Endothelial cell of umbilical vein (primary cell): ENCODE data around the gene PARN. TPM values are rescaled to one million over a fixed set of nuclear protein-coding genes. Genes with fewer than 3 reads are reported as not detected.
A peak's percentile ranks its signal among the peaks of the same experiment; 100 is the strongest.

ENCODE experiments used
- BruUV-seq: library from RNA; stranded (reverse); fragments of 400-500 nt; replicated peaks from 2 replicates; lab custom pipeline; 2021; lab: Mats Ljungman, UMichigan
- CTCF ChIA-PET: fragments of 300-600, 350-600 bp; sonication (Branson Sonifier 250); formaldehyde crosslinking; loops from one replicate; lab custom pipeline; 2021; ENCODE audit warnings: antibody characterized with exemption, inconsistent platforms; lab: Charles Lee
- POLR2A ChIA-PET: fragments of 300-600, 350-600 bp; sonication (Branson Sonifier 250); formaldehyde crosslinking; loops from one replicate; lab custom pipeline; 2021; ENCODE audit warnings: antibody characterized with exemption, inconsistent platforms; lab: Charles Lee
- DNase-seq: peaks from one replicate; pipeline ENCODE4 v3.0.0-alpha.2; 2011; ENCODE audit warnings: low read depth, low spot score
- FAIRE-seq: peaks from 2 replicates; lab custom pipeline; 2011; peaks lifted over from hg19 to GRCh38; lab: Jason Lieb, UNC
- H2AFZ ChIP-seq: 2 replicates; pipeline ENCODE4 v1.6.0; 2012; ENCODE audit warnings: low read depth, low read length, control low read depth, inconsistent platforms
- H3K27ac ChIP-seq: 2 replicates; pipeline ENCODE4 v1.5.1; 2011; ENCODE audit warnings: low read depth, mild to moderate bottlenecking, control low read depth, low read length, moderate library complexity; ENCODE audit not compliant: insufficient read depth
- H3K27me3 ChIP-seq, 2 experiments: 2 replicates each; pipeline versions ENCODE4 v1.6.0 to v1.6.1; 2011; ENCODE audit warnings: low read length in 2 of 2, mixed read lengths in 1 of 2; ENCODE audit not compliant: control insufficient read depth in 2 of 2, insufficient read depth in 2 of 2
- H3K36me3 ChIP-seq, 2 experiments: 2 replicates in 1 of 2; 3 replicates in 1 of 2; pipeline ENCODE4 v1.5.1; 2011; ENCODE audit warnings: low read length in 2 of 2, mild to moderate bottlenecking in 1 of 2, moderate library complexity in 1 of 2; ENCODE audit not compliant: control insufficient read depth in 2 of 2, insufficient read depth in 2 of 2; ENCODE audit errors: extremely low read depth in 1 of 2
- H3K4me1 ChIP-seq: 3 replicates; pipeline ENCODE4 v1.5.1; 2011; ENCODE audit warnings: mild to moderate bottlenecking, low read length; ENCODE audit not compliant: control insufficient read depth, insufficient read depth; ENCODE audit errors: extremely low read depth
- H3K4me2 ChIP-seq: 2 replicates; pipeline ENCODE4 v1.6.1; 2011; ENCODE audit warnings: low read length, control low read depth, mixed read lengths; ENCODE audit not compliant: insufficient read depth
- H3K4me3 ChIP-seq, 3 experiments: fragments of 200-600 bp in 1 of 3; sonication (generic), shearing (Covaris generic) in 1 of 3; replicated peaks in 1 of 3; 2 replicates each; pipeline ENCODE4 v1.5.1; 2011 to 2016; ENCODE audit warnings: control low read depth in 3 of 3, low read length in 3 of 3, mild to moderate bottlenecking in 2 of 3, inconsistent platforms in 1 of 3, low read depth in 1 of 3, moderate library complexity in 1 of 3; ENCODE audit not compliant: insufficient read depth in 1 of 3
- H3K79me2 ChIP-seq: 2 replicates; pipeline ENCODE4 v1.6.0; 2012; ENCODE audit warnings: low read length, inconsistent platforms; ENCODE audit not compliant: control insufficient read depth, insufficient read depth
- H3K9ac ChIP-seq: replicated peaks from 2 replicates; pipeline ENCODE3; 2011; ENCODE audit warnings: low read length, control low read depth; ENCODE audit not compliant: insufficient read depth; ENCODE audit errors: extremely low read depth
- H3K9me1 ChIP-seq: replicated peaks from 3 replicates; pipeline ENCODE4 v1.6.0; 2011; ENCODE audit warnings: mild to moderate bottlenecking, low read length; ENCODE audit not compliant: control insufficient read depth, insufficient read depth; ENCODE audit errors: extremely low read depth
- H3K9me3 ChIP-seq: replicated peaks from 2 replicates; pipeline ENCODE4 v1.5.1; 2012; ENCODE audit warnings: low read length, inconsistent platforms; ENCODE audit not compliant: control insufficient read depth, insufficient read depth
- H4K20me1 ChIP-seq: replicated peaks from 2 replicates; pipeline ENCODE3; 2011; ENCODE audit warnings: mild to moderate bottlenecking, low read length; ENCODE audit not compliant: control insufficient read depth, insufficient read depth; ENCODE audit errors: extremely low read depth
- EZH2 ChIP-seq: IDR thresholded peaks from 2 replicates; pipeline ENCODE4 v1.6.1; 2012; ENCODE audit warnings: borderline replicate concordance, low read depth, mild to moderate bottlenecking, moderate library complexity, low read length, inconsistent platforms; ENCODE audit not compliant: severe bottlenecking
- FOS ChIP-seq: IDR thresholded peaks from 2 replicates; pipeline ENCODE4 v1.6.1; 2011; ENCODE audit warnings: mild to moderate bottlenecking, low read length, moderate library complexity, borderline replicate concordance; ENCODE audit not compliant: insufficient read depth
- GATA2 ChIP-seq: IDR thresholded peaks from 2 replicates; pipeline ENCODE4 v1.7.0; 2011; ENCODE audit warnings: low read depth, mild to moderate bottlenecking, moderate library complexity, mixed read lengths, low read length; ENCODE audit not compliant: insufficient read length, insufficient read depth
- JUN ChIP-seq: IDR thresholded peaks from 2 replicates; pipeline ENCODE4 v1.6.1; 2011; ENCODE audit warnings: borderline replicate concordance, low read depth; ENCODE audit not compliant: insufficient read length, insufficient read depth
- MYC ChIP-seq: IDR thresholded peaks from one replicate; pipeline ENCODE4 v1.6.1; 2011; ENCODE audit warnings: mild to moderate bottlenecking, low read depth, low read length
- POLR2A ChIP-seq: IDR thresholded peaks from 2 replicates; pipeline ENCODE4 v1.6.1; 2012; ENCODE audit warnings: low read depth, mild to moderate bottlenecking, control low read depth, low read length
- POLR2AphosphoS5 ChIP-seq: IDR thresholded peaks from 2 replicates; pipeline ENCODE4 v1.6.1; 2012; ENCODE audit warnings: low read depth, mild to moderate bottlenecking, control low read depth, low read length, moderate library complexity; ENCODE audit not compliant: insufficient read depth
- dilution Hi-C: fragments of 300-500 bp; cut with MboI; formaldehyde crosslinking; loops from one replicate; pipeline ENCODE4 v1.15.0; 2019; ENCODE audit warnings: low sequenced_read_pairs; ENCODE audit not compliant: extremely low pct_ligation_motif_present
- intact Hi-C: fragments of 100-400 bp; cut with micrococcal nuclease; formaldehyde crosslinking; loops from one replicate; pipeline ENCODE4 v1.10.0; 2022
- polyA plus RNA-seq, 4 experiments: library from polyadenylated mRNA; depleted of rRNA in 3 of 4; stranded (reverse) in 3 of 4; unstranded in 1 of 4; fragments of >200 nt; gene quantifications; 2 replicates each; pipeline versions ENCODE4 v1.2.1 to v1.2.3, GENCODE V29; 2011 to 2012; ENCODE audit warnings: missing spikeins in 1 of 4
- total RNA-seq: library from RNA; stranded (reverse); gene quantifications from 2 replicates; pipeline ENCODE4 v1.2.3, GENCODE V29; 2021
- TF ChIP-seq, protein P1 (sequence below), 2 donors: IDR thresholded peaks; 1 replicate in 1 of 2; 2 replicates in 1 of 2; pipeline ENCODE4 v1.5.1; 2011; ENCODE audit warnings: low read length in 2 of 2, mild to moderate bottlenecking in 2 of 2, moderate library complexity in 2 of 2, control low read depth in 1 of 2, inconsistent platforms in 1 of 2, low read depth in 1 of 2; ENCODE audit not compliant: insufficient read depth in 1 of 2; ENCODE audit errors: extremely low read depth in 1 of 2
- TF ChIP-seq, protein P2 (sequence below): IDR thresholded peaks from 2 replicates; pipeline ENCODE4 v1.6.1; 2011; ENCODE audit not compliant: insufficient read depth, insufficient read length

The PARN gene
- total and polyA plus RNA-seq, 2 donors (not counting 3 experiments of a cell fraction or from before 2014, with no cell fraction given) = 16.9 to 24.6 TPM

DNA sequence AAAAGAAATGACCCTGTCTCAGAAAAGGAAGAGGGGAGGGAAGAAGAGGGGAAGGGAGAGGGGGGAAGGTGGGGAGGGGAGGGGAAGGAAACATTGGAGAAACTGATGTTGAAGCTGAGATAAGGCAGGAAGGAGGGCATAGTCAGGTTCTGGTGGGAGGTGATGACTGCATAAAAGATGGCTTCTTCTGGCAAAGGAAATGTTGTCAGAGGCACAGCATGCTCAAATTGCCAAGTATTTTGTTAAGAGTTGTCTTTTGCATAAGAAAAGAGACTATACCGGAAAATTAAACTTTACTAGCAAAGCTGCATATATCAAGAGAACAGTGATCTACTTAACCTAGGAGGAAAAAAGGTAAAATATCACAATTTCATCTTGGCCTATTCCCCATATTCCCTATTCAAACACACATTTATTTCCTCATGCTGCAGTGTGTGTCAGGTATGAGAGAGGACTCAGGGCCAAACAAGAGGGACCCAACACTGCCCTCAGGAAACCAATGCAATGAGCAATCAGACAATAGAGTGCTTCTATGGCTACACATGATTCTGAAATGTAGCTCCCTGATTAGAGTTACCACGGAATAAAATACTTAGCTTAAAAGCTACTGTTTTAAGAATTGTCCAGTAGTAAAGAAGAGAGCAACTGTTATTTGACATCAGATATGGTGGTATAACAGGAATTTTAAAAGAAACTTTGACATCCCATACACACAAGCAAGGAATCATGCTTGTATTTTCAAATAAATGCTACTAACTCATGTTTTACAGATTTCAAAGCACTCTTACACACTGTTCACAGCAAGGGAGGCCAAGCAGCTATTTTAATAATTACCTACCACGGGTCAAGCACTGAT is 80.9 kb downstream of the PARN start:
- Histone ChIP-seq H3K79me2 (no peaks in the 10 kb centered on the region), H3K4me1 (peaks cover 12% of the 10 kb centered on the region), H3K9me1 (no peaks in the 10 kb centered on the region), H3K4me2 (no peak overlapping the region), H3K4me3 (no peak overlapping the region), H3K27me3 (no peaks in the 10 kb centered on the region), H3K27ac (peak overlapping the region; percentile 36), H3K9ac (no peak overlapping the region), H3K36me3 (no peaks in the 10 kb centered on the region), H2AFZ (no peak overlapping the region), H4K20me1 (no peaks in the 10 kb centered on the region), H3K9me3 (no peaks in the 10 kb centered on the region)
- POLR2A ChIA-PET = interaction anchor here (0.6 to 0.9 kb wide), 2 partner anchors 11 to 613 kb away, joined by 3 to 6 read pairs; no protein-coding TSS in a partner anchor
- intact Hi-C loops = no loop called here
- TF ChIP-seq POLR2A (no peak), POLR2AphosphoS5 (no peak), GATA2 (no peak), JUN (no peak), EZH2 (no peak), MYC (no peak), FOS (no peak)
- TF ChIP-seq, protein P1, sequence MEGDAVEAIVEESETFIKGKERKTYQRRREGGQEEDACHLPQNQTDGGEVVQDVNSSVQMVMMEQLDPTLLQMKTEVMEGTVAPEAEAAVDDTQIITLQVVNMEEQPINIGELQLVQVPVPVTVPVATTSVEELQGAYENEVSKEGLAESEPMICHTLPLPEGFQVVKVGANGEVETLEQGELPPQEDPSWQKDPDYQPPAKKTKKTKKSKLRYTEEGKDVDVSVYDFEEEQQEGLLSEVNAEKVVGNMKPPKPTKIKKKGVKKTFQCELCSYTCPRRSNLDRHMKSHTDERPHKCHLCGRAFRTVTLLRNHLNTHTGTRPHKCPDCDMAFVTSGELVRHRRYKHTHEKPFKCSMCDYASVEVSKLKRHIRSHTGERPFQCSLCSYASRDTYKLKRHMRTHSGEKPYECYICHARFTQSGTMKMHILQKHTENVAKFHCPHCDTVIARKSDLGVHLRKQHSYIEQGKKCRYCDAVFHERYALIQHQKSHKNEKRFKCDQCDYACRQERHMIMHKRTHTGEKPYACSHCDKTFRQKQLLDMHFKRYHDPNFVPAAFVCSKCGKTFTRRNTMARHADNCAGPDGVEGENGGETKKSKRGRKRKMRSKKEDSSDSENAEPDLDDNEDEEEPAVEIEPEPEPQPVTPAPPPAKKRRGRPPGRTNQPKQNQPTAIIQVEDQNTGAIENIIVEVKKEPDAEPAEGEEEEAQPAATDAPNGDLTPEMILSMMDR (IDR thresholded peaks at IDR 0.05; ENCODE audit: extremely low read depth in 1 of 2, insufficient read depth in 1 of 2, low read depth in 1 of 2, low read length in 2 of 2) = no peak
- TF ChIP-seq, protein P2, sequence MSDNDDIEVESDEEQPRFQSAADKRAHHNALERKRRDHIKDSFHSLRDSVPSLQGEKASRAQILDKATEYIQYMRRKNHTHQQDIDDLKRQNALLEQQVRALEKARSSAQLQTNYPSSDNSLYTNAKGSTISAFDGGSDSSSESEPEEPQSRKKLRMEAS = no peak
- CTCF ChIA-PET = interaction anchor here (0.9 to 1.5 kb wide), 3 partner anchors 9 to 17 kb away, joined by 3 to 5 read pairs (median 5); no protein-coding TSS in a partner anchor
- dilution Hi-C loops = no loop called here
- peak; percentile 44 for DNase-seq
- no TSS peak for BruUV-seq
- peak; percentile 48 for FAIRE-seq
